GM19043 (cell line): ENCODE measurements around the gene GPR161.

Experiments used
- ATAC-seq: cut with Tn5 transposase; IDR thresholded peaks from one replicate; pipeline ENCODE4 v1.9.1; 2021; ENCODE audit warnings: low read depth; ENCODE audit not compliant: unreplicated experiment

GPR161 gene

GRCh38 chr1:168110896-168111545, 25.7 kb downstream of the GPR161 start:
- ATAC-seq: no peak

- ATAC-seq: no peak
Measured at GRCh38 chr1:168106274-168106673, 30.5 kb downstream of the GPR161 start.

GRCh38 chr1:168105846-168106245, 30.9 kb downstream of the GPR161 start:
- no peak for ATAC-seq

- no peak for ATAC-seq
Measured at GRCh38 chr1:168104535-168104934, 32.2 kb downstream of the GPR161 start.

GRCh38 chr1:168102487-168102886, 34.2 kb downstream of the GPR161 start:
- no peak for ATAC-seq

GRCh38 chr1:168101336-168101735, 35.4 kb downstream of the GPR161 start:
- ATAC-seq: no peak

- ATAC-seq: no peak
Measured at GRCh38 chr1:168100315-168101002, 36.3 kb downstream of the GPR161 start.

- no peak for ATAC-seq
Measured at GRCh38 chr1:168099337-168099801, 37.4 kb downstream of the GPR161 start.

- no peak for ATAC-seq
Measured at GRCh38 chr1:168098534-168099320, 38.0 kb downstream of the GPR161 start.

- ATAC-seq: no peak
Measured at GRCh38 chr1:168097921-168098528, 38.7 kb downstream of the GPR161 start.

- ATAC-seq: no peak
Measured at GRCh38 chr1:168096296-168097165, 40.2 kb downstream of the GPR161 start.

- no peak for ATAC-seq
Measured at GRCh38 chr1:168095476-168095875, 41.3 kb downstream of the GPR161 start.

- no peak for ATAC-seq
Measured at GRCh38 chr1:168093616-168094015, 43.1 kb downstream of the GPR161 start.

- no peak for ATAC-seq
Measured at GRCh38 chr1:168092566-168093355, 44.0 kb downstream of the GPR161 start.

- no peak for ATAC-seq
Measured at GRCh38 chr1:168091720-168092550, 44.8 kb downstream of the GPR161 start.

- no peak for ATAC-seq
Measured at GRCh38 chr1:168091063-168091462, 45.7 kb downstream of the GPR161 start.

- no peak for ATAC-seq
Measured at GRCh38 chr1:168090395-168090794, 46.3 kb downstream of the GPR161 start.

GRCh38 chr1:168089979-168090337, 46.8 kb downstream of the GPR161 start:
- no peak for ATAC-seq
